HS-5 (cell line): Measurements from ENCODE around the gene KIAA0232.
"Not testable (repeated sequence)": the region's sequence is repeated elsewhere in the genome, so short reads cannot be mapped to it uniquely, and the experiment has no call there.

Source experiments
- DNase-seq: peaks from one replicate; pipeline ENCODE4 v3.0.0-alpha.2; 2012; ENCODE audit warnings: low read depth

Gene KIAA0232

DNA sequence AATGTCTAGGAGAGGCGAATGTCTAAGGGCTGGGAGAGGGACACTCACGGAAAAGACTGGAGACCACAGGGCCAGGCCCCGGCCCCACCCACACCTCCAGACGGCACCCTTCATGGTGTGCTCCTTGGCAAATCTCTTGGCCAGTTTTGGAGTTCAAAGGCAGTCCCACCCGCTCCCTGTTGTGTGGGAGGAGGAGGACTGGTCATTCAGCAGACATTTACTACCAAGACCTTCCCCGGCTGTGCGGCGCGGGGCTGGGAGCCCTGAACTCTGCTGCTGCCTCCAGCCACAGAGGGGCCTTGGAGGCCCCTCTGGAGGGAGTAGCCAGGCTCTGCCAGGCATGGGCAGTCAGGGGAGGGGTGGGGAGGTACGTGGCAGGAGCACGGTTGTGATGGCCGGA lies 118.4 kb downstream of the KIAA0232 start:
- DNase-seq = no peak

DNA sequence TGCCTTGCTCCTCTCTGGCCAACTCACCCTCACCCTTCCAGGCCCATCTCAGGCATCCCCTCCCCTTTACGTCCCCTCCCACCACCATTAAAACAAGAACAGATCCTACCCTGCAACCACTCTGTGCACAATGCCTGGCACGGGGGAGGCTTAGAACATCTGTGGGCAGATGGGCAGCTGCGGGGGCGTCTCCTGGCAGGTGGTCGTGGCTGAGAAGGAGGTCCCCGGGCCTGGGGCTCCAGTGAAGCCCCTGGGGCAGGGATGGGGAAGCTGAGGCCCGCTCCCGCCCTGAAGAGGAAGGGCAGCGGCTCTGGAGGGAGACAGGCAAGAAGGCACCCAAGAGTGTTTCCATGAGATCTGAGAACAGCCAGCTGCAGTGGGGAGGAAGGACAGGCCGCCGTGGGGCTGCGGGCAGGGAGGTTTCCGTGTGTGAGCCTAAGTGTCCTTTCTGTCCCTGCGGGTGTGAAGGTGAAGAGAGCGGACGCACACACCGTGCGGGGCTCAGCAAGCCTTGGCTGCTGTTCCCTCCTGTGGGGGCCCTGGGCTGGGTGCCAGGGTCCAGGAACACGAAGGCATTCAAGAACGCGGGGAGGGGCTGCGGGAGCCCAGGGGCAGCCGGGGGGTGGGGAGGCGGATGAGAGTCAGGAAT lies 119.3 kb downstream of the KIAA0232 start:
- DNase-seq = no peak

DNA sequence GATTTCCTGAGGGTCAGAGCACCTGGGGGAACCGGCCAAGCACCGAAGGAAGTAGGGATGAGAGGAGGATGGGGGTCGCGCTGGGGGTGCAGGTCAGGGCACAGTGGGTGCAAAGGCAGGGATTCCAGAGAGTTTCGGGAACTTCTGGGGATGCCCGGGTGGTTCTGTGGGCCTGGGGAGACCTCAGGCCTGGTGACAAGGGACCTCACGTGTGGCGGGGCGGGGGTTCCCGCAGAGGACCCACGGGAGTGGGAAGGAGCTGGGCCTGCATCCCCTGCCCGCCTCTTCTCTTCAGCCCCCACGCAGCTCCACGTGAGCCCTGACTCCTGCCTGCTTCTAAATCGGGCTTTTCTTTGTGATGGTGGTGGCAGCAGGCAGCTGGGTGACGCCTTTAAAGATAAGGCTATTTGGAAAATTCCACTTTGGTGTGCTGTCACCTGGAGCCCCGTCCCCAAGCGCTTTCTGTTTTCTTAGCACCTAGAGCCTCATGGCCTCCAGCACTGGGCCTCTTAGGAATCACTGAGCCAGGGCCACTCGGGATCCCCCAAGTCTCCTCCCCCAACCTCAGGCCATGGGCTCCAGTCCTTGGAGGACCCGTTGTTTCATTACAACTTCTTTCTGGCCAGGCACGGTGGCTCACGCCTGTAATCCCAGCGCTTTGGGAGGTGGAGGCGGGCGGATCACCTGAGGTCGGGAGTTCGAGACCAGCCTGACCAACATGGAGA lies 120.0 kb downstream of the KIAA0232 start:
- DNase-seq = no peak

DNA sequence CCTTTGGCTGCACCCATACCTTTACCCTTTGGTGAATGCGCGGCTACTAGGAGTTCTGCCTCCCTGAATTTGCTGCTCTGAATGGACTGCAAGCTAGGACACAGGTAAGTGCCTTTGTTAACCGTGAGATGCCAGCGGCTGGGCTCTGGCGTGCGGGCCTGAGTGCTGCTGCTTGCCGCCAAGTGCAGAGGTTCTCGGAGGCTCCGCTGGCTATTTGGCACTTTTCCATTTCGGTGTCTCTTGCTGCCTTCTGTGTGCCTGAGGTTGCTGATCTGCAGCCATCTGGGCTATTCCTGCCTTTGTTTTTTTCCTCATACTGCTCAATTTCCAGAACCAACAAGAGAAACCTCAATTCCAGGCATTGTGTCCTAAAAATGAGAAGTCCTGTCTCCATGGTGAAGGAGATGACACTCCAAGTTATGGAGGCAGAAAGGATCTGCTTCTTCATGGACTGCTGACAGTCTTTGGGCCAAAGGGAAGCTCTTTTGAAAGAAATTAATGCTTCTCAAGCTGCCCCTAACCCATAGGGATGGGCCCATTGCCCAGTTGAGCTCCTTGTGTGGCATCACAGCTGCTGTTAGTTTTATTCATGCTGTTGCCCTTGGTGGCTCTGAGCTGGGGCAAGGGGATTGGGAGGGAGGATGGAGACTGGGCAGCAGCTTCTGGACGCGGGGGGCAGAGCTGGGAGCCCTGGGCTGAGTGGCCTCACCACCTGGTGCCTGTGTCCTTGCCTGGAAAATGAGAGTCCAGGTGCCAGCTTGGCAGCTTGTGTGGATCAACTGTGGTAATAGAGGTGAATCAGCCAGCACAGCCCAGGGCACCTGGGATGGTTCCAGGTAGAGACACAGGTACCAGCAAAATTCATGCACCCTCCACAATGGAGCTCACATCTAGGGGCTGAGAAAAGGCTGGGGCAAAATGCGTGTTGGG lies 123.3 kb downstream of the KIAA0232 start:
- DNase-seq = no peak

DNA sequence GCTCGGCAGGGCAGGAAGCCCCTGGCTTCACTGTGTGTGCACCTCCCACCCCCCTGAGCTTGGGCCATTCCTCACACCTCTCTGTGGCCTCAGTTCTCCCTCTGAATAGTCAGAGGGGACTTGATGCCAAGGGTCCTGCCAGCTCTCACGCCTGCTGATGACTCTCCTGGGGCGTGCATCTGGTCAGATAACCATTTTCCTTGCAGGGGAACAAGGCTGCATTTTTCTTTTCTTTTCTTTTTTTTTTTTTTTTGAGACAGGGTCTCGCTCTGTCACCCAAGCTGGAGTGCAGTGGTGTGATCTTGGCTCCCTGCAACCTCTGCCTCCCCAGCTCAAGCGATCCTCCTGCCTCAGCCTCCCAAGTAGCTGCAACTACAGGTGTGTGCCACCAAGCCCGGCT lies 124.0 kb downstream of the KIAA0232 start:
- DNase-seq = not testable (repeated sequence)

DNA sequence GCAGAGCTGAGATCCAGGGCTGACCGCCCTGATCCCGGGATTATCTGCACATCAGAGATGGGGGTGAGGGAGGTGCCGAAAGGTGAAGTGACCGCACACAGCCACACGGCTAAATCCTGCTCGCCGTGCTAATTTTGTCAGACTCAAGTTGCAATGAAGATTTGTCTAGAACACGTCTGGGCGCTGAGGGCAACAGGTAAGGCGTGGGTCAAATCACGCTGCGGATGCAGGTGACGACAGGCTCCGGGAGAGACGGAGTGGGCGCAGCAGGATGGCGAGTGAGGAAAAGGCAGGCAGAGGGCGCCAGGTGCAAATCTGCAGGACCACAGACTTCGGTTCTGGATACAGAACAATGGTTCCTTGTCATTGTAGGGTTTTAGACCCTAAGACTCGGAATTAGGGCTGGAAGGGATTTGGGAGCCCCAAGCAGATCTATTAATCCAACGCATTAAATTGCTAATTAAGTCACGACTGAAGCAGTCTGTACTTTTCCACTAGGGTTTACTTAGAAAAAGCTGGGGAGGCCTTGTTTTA lies 125.2 kb downstream of the KIAA0232 start:
- no peak for DNase-seq

DNA sequence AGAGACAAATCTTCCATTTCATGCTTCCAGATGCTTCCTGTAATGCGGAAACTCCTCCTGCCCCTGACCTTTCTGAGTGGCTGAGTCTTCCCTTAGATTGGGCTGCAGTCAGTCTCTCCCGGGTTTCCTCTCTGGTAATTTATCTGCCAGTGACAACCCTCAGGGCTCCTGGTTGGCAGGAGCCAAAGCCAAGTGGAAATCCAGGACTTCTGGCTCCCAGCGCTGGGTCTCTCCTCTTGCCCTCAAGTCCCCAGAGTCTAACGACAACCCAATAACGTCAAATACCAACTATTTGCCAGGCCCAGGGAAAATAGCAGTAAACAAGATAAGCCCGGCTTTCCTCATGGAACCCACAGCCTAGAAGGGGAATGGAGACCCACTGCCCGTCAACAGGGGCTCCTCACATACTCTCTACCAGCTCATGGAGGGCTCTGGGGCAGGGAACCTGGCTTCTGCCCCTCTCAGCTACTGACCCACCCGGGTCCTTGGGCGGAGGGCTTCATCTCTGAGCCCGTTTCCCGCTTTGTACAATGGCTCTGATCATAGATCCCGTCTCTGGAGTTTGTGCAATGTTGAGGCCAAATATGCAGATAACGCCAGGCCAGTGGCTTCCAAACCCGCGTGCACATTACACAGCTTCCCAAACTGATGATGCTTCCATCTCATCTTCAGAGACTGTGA lies 126.0 kb downstream of the KIAA0232 start:
- DNase-seq = no peak

DNA sequence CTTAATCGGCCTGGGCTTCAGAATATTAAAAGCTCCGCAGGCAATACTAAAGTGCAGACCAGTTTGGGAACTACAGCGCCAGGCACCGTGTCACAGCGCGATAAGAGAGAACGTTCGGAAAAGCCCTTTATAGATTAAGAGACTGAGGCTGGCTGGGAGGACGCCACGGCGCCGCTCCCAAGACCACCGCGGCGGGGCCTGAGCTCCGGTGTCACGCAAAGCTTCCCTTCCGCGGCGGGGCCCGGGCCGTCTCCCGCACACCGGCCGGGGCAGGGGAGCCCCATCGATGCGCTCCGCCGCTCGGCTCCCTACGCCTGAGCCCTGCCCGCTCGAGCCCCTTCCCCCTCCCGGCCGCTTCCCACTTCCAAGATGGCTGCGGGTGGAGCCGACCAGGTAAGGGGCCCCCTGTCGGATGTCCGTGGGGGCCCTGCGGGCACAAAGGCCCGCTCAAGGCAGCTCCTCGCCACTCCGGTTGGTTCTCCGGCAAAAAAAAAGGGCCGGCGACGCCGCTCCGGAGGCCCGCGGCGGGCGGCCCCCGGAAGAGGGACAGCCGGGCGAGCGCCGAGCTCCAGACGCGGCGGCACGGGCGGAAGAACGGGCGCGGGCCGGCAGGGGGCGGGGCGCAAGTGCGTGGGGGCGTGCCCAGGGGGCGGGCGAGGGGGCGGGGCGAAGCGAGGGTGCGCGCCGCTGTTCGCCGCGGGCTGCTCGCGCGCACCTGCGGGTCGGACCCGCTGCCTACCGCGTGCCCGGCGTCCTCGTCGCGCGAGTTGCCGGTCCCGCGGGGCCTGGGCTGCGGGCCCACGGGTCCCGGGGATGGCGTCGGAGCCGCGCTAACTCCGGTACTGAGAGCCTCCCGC lies 126.8 kb downstream of the KIAA0232 start, which contains the start of gene TBC1D14:
TSS of gene TBC1D14 (plus strand) at position 714 of the 857 bp plus-strand sequence. CDS start 13,564 bp downstream, outside the sequence.
- DNase-seq = peak; percentile 41

DNA sequence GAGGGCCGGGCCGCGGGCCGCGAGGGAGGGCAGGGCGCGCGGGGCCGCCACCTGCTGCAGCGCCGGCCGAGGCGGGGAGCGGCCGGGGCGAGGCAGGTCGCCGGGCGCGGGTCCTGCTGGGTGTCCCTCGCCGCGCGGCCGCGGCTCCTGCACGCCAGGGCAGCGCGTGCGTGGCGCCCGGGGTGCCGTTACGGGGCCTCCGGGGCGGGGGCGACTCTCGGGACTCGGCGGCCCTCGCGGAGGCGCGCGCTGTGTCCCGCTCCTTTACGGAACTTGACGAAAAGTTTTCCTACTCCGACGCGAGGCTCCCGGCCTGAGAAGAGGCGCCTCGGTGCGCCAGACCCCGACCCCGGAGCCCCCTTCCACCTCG lies 127.4 kb downstream of the KIAA0232 start:
- DNase-seq = no peak

DNA sequence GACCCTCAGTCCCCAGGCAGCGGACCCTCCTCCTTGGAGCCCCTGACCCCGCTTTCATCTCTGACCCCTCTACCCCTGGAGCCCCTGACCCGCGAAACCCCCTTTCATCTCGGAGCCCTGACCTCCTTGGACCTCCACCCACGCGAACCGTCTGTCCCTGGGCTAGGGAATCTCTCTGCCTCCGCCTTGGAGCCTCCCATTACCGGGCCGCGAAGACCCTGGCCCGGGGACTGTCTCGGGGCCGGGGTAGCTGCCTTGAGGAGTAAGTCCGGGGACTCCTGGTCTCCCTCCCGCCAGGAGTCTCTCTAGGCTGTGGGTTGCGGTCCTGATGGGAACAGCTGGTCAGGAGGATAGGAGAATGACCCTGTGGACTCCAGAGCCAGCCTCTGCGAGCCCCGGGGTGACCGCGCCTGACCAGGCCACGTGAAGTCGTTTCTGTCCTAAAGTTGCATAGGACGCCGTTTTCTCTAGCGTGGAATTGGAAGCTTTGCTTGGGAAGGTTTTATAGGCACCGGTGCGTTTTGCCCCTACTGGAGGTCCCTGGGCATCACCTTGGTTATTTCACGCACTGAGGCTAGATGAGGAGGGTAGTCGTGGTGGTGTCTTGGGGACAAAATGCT lies 127.9 kb downstream of the KIAA0232 start:
- no peak for DNase-seq

DNA sequence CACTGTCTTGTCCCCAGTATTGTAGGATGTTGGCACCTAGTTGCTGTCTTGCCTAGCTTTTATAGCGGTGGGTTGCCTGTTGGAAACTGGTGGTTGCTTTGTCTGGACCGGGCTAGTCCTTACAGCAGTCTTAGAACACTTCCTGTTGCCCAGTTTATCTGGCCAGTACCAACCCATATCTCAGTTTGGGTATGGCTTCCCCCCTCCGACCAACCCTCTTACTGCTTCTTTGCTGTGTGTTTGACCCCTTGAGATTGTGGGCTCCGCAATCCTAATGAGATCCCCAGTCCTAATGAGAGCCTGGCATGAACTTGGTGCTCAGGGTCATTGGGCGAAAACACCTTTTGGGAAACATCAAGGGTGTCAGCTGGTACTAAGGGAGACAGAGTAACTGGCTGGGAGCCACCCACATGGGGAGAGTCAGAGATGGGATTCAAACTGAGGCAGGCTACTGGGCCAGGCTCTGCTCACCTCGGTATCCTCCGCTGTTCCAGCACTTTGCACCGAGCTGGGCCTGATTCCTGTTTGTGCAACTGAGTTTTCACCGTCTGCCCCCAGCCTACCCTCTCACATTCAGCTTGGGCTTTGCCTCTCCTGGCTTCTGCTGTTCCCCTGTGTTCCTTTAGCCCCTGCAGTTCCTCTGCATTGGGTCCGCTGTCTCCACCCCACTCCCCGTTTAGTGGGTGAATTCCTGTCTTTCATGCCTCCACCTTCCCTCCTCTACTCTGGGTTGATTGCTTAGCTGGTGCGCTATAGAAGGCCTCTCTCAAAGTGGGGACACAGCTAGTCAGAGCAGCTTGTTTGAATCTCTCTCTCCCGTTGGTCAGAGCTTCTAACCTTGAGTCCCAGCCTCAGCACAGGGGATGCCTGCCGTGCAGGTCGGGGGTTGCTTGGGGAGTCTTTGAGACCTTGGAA lies 128.7 kb downstream of the KIAA0232 start:
- no peak for DNase-seq

DNA sequence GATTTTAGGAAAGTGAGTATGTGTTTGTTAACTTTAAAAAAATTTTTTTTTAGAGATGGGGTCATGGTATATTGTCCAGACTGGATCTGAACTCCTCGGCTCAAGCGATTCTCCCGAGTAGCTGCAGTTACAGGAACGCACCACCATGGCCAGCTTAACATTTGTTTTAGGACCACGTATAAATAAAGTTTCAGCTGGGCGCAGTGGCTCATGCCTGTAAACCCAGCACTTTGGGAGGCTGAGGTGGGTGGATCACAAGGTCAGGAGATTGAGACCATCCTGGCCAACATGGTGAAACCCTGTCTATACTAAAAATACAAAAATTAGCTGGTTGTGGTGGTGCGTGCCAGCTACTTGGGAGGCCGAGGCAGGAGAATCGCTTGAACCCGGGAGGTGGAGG lies 129.4 kb downstream of the KIAA0232 start:
- DNase-seq = not testable (repeated sequence)

DNA sequence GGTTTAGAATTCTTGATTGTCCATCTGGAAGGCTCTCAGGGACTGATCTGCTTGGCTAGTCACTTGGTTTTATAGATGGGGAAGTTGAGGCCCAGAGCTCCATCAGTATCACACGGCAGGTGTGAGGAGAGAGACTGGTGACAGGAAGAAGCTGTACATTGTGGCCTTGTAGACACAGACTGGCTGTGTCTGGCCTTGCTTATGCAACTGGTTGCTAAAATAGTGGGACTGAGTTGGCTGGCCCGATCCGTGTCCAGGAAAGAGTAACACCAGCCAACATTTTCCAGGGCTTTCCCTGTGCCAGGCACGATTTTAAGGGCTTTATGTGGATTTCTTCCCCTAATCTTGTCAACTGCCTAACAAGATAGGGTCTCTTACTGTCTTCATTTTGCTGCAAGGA lies 129.9 kb downstream of the KIAA0232 start:
- no peak for DNase-seq

DNA sequence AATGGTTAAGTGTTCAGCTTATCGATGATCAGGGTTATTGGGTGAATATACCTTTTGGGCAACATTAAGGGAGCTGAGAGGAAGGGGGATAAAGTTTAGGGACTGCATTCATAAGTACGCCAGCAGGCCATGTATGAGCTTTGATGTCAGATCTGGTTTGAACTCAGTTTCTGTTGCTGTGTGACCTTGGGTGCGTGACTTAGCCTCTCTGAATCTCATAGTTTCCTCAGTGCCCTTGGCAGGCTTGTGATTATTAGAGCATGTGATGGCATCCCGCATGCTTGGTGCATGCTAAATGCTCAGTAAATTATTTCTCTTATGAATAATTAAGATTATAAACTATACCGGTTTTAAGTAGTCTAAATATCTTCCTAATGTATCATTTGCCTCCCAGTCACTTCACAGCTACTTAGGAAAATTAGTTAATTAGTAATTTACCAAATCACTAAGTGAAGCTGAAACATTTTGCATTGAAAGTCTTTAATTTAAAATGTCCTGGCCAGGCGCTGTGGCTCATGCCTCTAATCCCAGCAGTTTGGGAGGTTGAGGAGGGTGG lies 130.9 kb downstream of the KIAA0232 start:
- DNase-seq = no peak

DNA sequence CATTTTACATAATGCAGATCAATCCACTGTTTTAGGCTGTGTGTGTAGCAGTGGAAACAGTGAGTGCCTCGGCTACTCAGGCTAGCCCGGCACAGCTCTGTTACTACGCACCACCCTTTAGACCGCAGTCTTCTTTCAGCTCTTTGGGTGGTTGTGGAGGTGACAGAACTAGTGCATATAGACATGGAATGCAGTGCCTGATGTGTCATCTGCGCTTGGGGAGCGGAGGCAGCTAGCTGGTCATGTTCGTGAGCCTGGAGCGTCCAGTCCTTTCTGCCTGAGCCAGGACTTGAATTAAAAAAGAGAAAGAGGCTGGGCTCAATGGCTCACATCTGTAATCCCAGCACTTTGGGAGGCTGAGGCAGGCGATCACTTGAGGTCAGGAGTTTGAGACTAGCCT lies 131.9 kb downstream of the KIAA0232 start:
- DNase-seq = no peak

DNA sequence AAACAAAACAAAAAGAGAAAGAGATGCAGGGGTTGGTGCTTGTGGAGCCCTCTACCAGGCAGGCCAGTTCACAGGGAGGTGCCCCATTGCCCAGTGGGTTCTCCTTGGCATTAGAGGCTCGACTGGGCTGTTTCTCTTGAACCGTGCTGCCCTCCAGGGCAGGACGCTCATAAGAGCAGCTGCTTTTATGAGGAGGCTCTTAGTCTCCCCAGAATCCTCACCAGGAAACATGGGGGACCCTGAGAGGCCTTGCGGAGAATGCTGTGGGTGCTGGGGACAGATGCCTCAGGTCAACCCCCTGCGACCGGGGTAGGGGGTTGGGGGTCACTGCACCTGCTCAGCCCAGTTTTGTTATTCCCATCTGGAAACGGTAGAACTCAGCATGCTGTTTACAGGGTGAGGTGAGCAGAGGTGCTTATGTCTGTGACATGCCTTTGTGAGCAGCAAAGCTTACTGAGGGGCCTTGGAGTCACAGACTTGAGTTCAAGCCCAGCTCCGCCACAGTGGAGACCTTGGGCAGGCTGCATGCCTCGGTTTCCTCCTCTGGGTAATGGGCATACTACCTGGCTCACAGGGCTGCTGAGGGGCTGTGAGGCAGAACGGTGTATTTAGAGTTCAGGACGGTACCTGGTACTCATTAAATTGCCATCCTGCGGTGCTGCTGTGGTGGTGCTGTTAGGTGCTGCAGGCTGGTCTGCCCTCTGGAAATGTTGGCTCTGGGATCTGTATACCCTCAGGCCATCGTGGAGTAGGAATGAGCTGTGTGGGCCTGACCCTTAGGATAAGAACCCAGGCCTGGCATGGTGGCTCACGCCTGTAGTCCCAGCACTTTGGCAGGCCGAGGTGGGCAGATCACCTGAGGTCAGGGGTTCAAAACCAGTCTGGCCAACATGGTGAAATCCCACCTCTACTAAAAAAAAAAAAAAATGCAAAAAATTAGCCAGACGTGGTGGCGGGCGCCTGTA lies 132.8 kb downstream of the KIAA0232 start:
- no peak for DNase-seq

DNA sequence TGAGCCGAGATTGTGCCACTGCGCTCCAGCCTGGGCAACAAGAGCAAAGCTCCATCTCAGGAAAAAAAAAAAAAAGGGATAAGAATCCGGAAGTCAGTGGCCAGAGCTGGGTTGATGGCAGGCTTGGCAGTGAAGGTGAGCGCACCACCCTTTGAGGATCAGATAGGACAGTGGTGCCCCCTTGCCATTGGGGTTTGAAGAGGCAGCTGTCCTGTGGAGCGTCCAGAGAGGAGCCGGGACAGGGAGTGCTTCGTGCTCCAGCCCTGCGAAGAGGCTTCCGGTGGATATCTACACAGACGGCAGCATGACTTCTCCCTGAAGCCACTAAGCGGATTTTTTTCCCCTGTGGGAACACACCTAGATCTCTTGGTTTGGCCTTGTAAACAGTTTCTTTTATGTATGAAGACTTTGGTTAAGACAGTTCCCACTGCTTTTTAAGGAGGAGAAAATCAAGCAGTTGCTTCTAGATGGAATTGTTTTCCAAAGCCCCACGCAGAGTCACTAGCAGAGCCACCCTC lies 133.6 kb downstream of the KIAA0232 start:
- no peak for DNase-seq
